Endothelial cell of umbilical vein (primary cell): ENCODE measurements around the gene MTG2. TPM values are rescaled to one million over a fixed set of nuclear protein-coding genes. Genes with fewer than 3 reads are reported as not detected.

ENCODE experiments used
- BruUV-seq: library from RNA; stranded (reverse); fragments of 400-500 nt; replicated peaks from 2 replicates; lab custom pipeline; 2021; lab: Mats Ljungman, UMichigan
- CTCF ChIA-PET: fragments of 300-600, 350-600 bp; sonication (Branson Sonifier 250); formaldehyde crosslinking; loops from one replicate; lab custom pipeline; 2021; ENCODE audit warnings: antibody characterized with exemption, inconsistent platforms; lab: Charles Lee
- POLR2A ChIA-PET: fragments of 300-600, 350-600 bp; sonication (Branson Sonifier 250); formaldehyde crosslinking; loops from one replicate; lab custom pipeline; 2021; ENCODE audit warnings: antibody characterized with exemption, inconsistent platforms; lab: Charles Lee
- DNase-seq: peaks from one replicate; pipeline ENCODE4 v3.0.0-alpha.2; 2011; ENCODE audit warnings: low read depth, low spot score
- FAIRE-seq: peaks from 2 replicates; lab custom pipeline; 2011; peaks lifted over from hg19 to GRCh38; lab: Jason Lieb, UNC
- H2AFZ ChIP-seq: 2 replicates; pipeline ENCODE4 v1.6.0; 2012; ENCODE audit warnings: low read depth, low read length, control low read depth, inconsistent platforms
- H3K27ac ChIP-seq: 2 replicates; pipeline ENCODE4 v1.5.1; 2011; ENCODE audit warnings: low read depth, mild to moderate bottlenecking, control low read depth, low read length, moderate library complexity; ENCODE audit not compliant: insufficient read depth
- H3K27me3 ChIP-seq, 2 experiments: 2 replicates each; pipeline versions ENCODE4 v1.6.0 to v1.6.1; 2011; ENCODE audit warnings: low read length in 2 of 2, mixed read lengths in 1 of 2; ENCODE audit not compliant: control insufficient read depth in 2 of 2, insufficient read depth in 2 of 2
- H3K36me3 ChIP-seq, 2 experiments: 2 replicates in 1 of 2; 3 replicates in 1 of 2; pipeline ENCODE4 v1.5.1; 2011; ENCODE audit warnings: low read length in 2 of 2, mild to moderate bottlenecking in 1 of 2, moderate library complexity in 1 of 2; ENCODE audit not compliant: control insufficient read depth in 2 of 2, insufficient read depth in 2 of 2; ENCODE audit errors: extremely low read depth in 1 of 2
- H3K4me1 ChIP-seq: 3 replicates; pipeline ENCODE4 v1.5.1; 2011; ENCODE audit warnings: mild to moderate bottlenecking, low read length; ENCODE audit not compliant: control insufficient read depth, insufficient read depth; ENCODE audit errors: extremely low read depth
- H3K4me2 ChIP-seq: 2 replicates; pipeline ENCODE4 v1.6.1; 2011; ENCODE audit warnings: low read length, control low read depth, mixed read lengths; ENCODE audit not compliant: insufficient read depth
- H3K4me3 ChIP-seq, 3 experiments: fragments of 200-600 bp in 1 of 3; sonication (generic), shearing (Covaris generic) in 1 of 3; replicated peaks in 1 of 3; 2 replicates each; pipeline ENCODE4 v1.5.1; 2011 to 2016; ENCODE audit warnings: control low read depth in 3 of 3, low read length in 3 of 3, mild to moderate bottlenecking in 2 of 3, inconsistent platforms in 1 of 3, low read depth in 1 of 3, moderate library complexity in 1 of 3; ENCODE audit not compliant: insufficient read depth in 1 of 3
- H3K79me2 ChIP-seq: 2 replicates; pipeline ENCODE4 v1.6.0; 2012; ENCODE audit warnings: low read length, inconsistent platforms; ENCODE audit not compliant: control insufficient read depth, insufficient read depth
- H3K9ac ChIP-seq: replicated peaks from 2 replicates; pipeline ENCODE3; 2011; ENCODE audit warnings: low read length, control low read depth; ENCODE audit not compliant: insufficient read depth; ENCODE audit errors: extremely low read depth
- H3K9me1 ChIP-seq: replicated peaks from 3 replicates; pipeline ENCODE4 v1.6.0; 2011; ENCODE audit warnings: mild to moderate bottlenecking, low read length; ENCODE audit not compliant: control insufficient read depth, insufficient read depth; ENCODE audit errors: extremely low read depth
- H3K9me3 ChIP-seq: replicated peaks from 2 replicates; pipeline ENCODE4 v1.5.1; 2012; ENCODE audit warnings: low read length, inconsistent platforms; ENCODE audit not compliant: control insufficient read depth, insufficient read depth
- H4K20me1 ChIP-seq: replicated peaks from 2 replicates; pipeline ENCODE3; 2011; ENCODE audit warnings: mild to moderate bottlenecking, low read length; ENCODE audit not compliant: control insufficient read depth, insufficient read depth; ENCODE audit errors: extremely low read depth
- CTCF ChIP-seq, 2 donors: IDR thresholded peaks; 1 replicate in 1 of 2; 2 replicates in 1 of 2; pipeline ENCODE4 v1.5.1; 2011; ENCODE audit warnings: low read length in 2 of 2, mild to moderate bottlenecking in 2 of 2, moderate library complexity in 2 of 2, control low read depth in 1 of 2, inconsistent platforms in 1 of 2, low read depth in 1 of 2; ENCODE audit not compliant: insufficient read depth in 1 of 2; ENCODE audit errors: extremely low read depth in 1 of 2
- EZH2 ChIP-seq: IDR thresholded peaks from 2 replicates; pipeline ENCODE4 v1.6.1; 2012; ENCODE audit warnings: borderline replicate concordance, low read depth, mild to moderate bottlenecking, moderate library complexity, low read length, inconsistent platforms; ENCODE audit not compliant: severe bottlenecking
- FOS ChIP-seq: IDR thresholded peaks from 2 replicates; pipeline ENCODE4 v1.6.1; 2011; ENCODE audit warnings: mild to moderate bottlenecking, low read length, moderate library complexity, borderline replicate concordance; ENCODE audit not compliant: insufficient read depth
- GATA2 ChIP-seq: IDR thresholded peaks from 2 replicates; pipeline ENCODE4 v1.7.0; 2011; ENCODE audit warnings: low read depth, mild to moderate bottlenecking, moderate library complexity, mixed read lengths, low read length; ENCODE audit not compliant: insufficient read length, insufficient read depth
- JUN ChIP-seq: IDR thresholded peaks from 2 replicates; pipeline ENCODE4 v1.6.1; 2011; ENCODE audit warnings: borderline replicate concordance, low read depth; ENCODE audit not compliant: insufficient read length, insufficient read depth
- MYC ChIP-seq: IDR thresholded peaks from one replicate; pipeline ENCODE4 v1.6.1; 2011; ENCODE audit warnings: mild to moderate bottlenecking, low read depth, low read length
- POLR2A ChIP-seq: IDR thresholded peaks from 2 replicates; pipeline ENCODE4 v1.6.1; 2012; ENCODE audit warnings: low read depth, mild to moderate bottlenecking, control low read depth, low read length
- POLR2AphosphoS5 ChIP-seq: IDR thresholded peaks from 2 replicates; pipeline ENCODE4 v1.6.1; 2012; ENCODE audit warnings: low read depth, mild to moderate bottlenecking, control low read depth, low read length, moderate library complexity; ENCODE audit not compliant: insufficient read depth
- dilution Hi-C: fragments of 300-500 bp; cut with MboI; formaldehyde crosslinking; loops from one replicate; pipeline ENCODE4 v1.15.0; 2019; ENCODE audit warnings: low sequenced_read_pairs; ENCODE audit not compliant: extremely low pct_ligation_motif_present
- intact Hi-C: fragments of 100-400 bp; cut with micrococcal nuclease; formaldehyde crosslinking; loops from one replicate; pipeline ENCODE4 v1.10.0; 2022
- polyA plus RNA-seq, 4 experiments: library from polyadenylated mRNA; depleted of rRNA in 3 of 4; stranded (reverse) in 3 of 4; unstranded in 1 of 4; fragments of >200 nt; gene quantifications; 2 replicates each; pipeline versions ENCODE4 v1.2.1 to v1.2.3, GENCODE V29; 2011 to 2012; ENCODE audit warnings: missing spikeins in 1 of 4
- total RNA-seq: library from RNA; stranded (reverse); gene quantifications from 2 replicates; pipeline ENCODE4 v1.2.3, GENCODE V29; 2021

Gene MTG2
- total and polyA plus RNA-seq, 2 donors (not counting 3 experiments of a cell fraction or from before 2014, with no cell fraction given) = 19.9 to 31.6 TPM

- POLR2A ChIA-PET = no interaction called here
- dilution Hi-C loops = no loop called here
- FAIRE-seq = no peak
These were observed 42.2 kb downstream of the MTG2 start for GRCh38 chr20:62225026-62225425.

GRCh38 chr20:62225820-62226635 is 43.2 kb downstream of the MTG2 start:
- BruUV-seq = no TSS peak
- no peak for DNase-seq
- Histone ChIP-seq H3K9me1 (no peaks in the 10 kb centered on the region), H3K79me2 (no peaks in the 10 kb centered on the region), H4K20me1 (no peaks in the 10 kb centered on the region), H3K36me3 (no peaks in the 10 kb centered on the region), H3K27me3 (peaks cover 8 to 10% of the 10 kb centered on the region in 2 experiments), H3K4me2 (no peak overlapping the region), H3K4me3 (no peak overlapping the region), H3K4me1 (no peaks in the 10 kb centered on the region), H2AFZ (no peak overlapping the region), H3K9ac (no peak overlapping the region), H3K9me3 (no peaks in the 10 kb centered on the region), H3K27ac (no peak overlapping the region)
- ChIA-PET POLR2A (no interaction called here), CTCF (no interaction called here)
- dilution Hi-C loops (no loop called here), intact Hi-C loops (no loop called here)
- no peak for TF ChIP-seq CTCF (IDR thresholded peaks at IDR 0.05; ENCODE audit: extremely low read depth in 1 of 2, insufficient read depth in 1 of 2, low read depth in 1 of 2, low read length in 2 of 2)
- TF ChIP-seq EZH2 = no peak
- TF ChIP-seq POLR2AphosphoS5 = no peak
- TF ChIP-seq POLR2A = no peak
- TF ChIP-seq MYC = no peak
- no peak for TF ChIP-seq GATA2
- no peak for FAIRE-seq

More at GRCh38 chr20:62225026-62225425, 42.2 kb downstream of the MTG2 start:
- BruUV-seq = no TSS peak
- Histone ChIP-seq H3K9ac (no peak overlapping the region), H3K27ac (no peak overlapping the region), H2AFZ (no peak overlapping the region), H3K36me3 (no peaks in the 10 kb centered on the region), H3K79me2 (no peaks in the 10 kb centered on the region), H3K27me3 (peaks cover 13 to 16% of the 10 kb centered on the region in 2 experiments), H3K9me3 (no peaks in the 10 kb centered on the region), H3K4me3 (no peak overlapping the region), H3K4me2 (no peak overlapping the region), H3K4me1 (no peaks in the 10 kb centered on the region), H3K9me1 (no peaks in the 10 kb centered on the region), H4K20me1 (no peaks in the 10 kb centered on the region)
- CTCF ChIA-PET = no interaction called here
- TF ChIP-seq JUN (no peak), POLR2AphosphoS5 (no peak), EZH2 (no peak), FOS (no peak)
- no peak for DNase-seq
- intact Hi-C loops = no loop called here
